CD14-positive monocyte (primary cell): ENCODE measurements around the gene ZNF267. TPM values are rescaled to one million over a fixed set of nuclear protein-coding genes. Genes with fewer than 3 reads are reported as not detected.
"Not testable (repeated sequence)": the region's sequence is repeated elsewhere in the genome, so short reads cannot be mapped to it uniquely, and the experiment has no call there.

Experiments used
- DNase-seq, 3 donors: peaks; one replicate each; pipeline ENCODE4 v3.0.0-alpha.2; 2011 to 2022
- H2AFZ ChIP-seq: 2 replicates; pipeline ENCODE4 v1.6.0; 2012; ENCODE audit warnings: mild to moderate bottlenecking, low read depth, low read length, inconsistent platforms; ENCODE audit not compliant: insufficient read depth, poor library complexity, severe bottlenecking
- H3K27ac ChIP-seq, 2 donors: 1 replicate in 1 of 2; 2 replicates in 1 of 2; pipeline ENCODE4 v1.5.1; 2012 to 2013; ENCODE audit warnings: low read length in 2 of 2, control low read depth in 1 of 2, inconsistent platforms in 1 of 2, low read depth in 1 of 2, mild to moderate bottlenecking in 1 of 2
- H3K27me3 ChIP-seq, 2 donors: one replicate each; pipeline versions ENCODE4 v1.6.0 to v1.6.1; 2011 to 2013; ENCODE audit warnings: low read length in 2 of 2; ENCODE audit not compliant: control insufficient read depth in 2 of 2, insufficient read depth in 2 of 2
- H3K36me3 ChIP-seq, 2 donors: replicated peaks in 1 of 2; 1 replicate in 1 of 2; 2 replicates in 1 of 2; pipeline versions ENCODE4 v1.5.1 to v1.6.1; 2012 to 2013; ENCODE audit warnings: low read length in 2 of 2, control low read depth in 1 of 2, inconsistent platforms in 1 of 2, mild to moderate bottlenecking in 1 of 2; ENCODE audit not compliant: insufficient read depth in 2 of 2, control insufficient read depth in 1 of 2
- H3K4me1 ChIP-seq, 2 donors: 1 replicate in 1 of 2; 2 replicates in 1 of 2; pipeline versions ENCODE4 v1.5.1 to v1.6.1; 2012 to 2013; ENCODE audit warnings: low read length in 2 of 2, control low read depth in 1 of 2, inconsistent platforms in 1 of 2, mild to moderate bottlenecking in 1 of 2, moderate library complexity in 1 of 2; ENCODE audit not compliant: insufficient read depth in 2 of 2, control insufficient read depth in 1 of 2
- H3K4me2 ChIP-seq: replicated peaks from 2 replicates; pipeline ENCODE3; 2012; ENCODE audit warnings: low read length, moderate library complexity, mild to moderate bottlenecking; ENCODE audit not compliant: poor library complexity, severe bottlenecking; ENCODE audit errors: extremely low read depth
- H3K4me3 ChIP-seq, 3 experiments: fragments of 200-600 bp in 1 of 3; sonication (generic) in 1 of 3; replicated peaks in 1 of 3; 1 replicate in 2 of 3; 2 replicates in 1 of 3; pipeline ENCODE4 v1.5.1; 2011 to 2013; ENCODE audit warnings: low read length in 3 of 3, mild to moderate bottlenecking in 3 of 3, control low read depth in 2 of 3, low read depth in 2 of 3, inconsistent platforms in 1 of 3, moderate library complexity in 1 of 3
- H3K79me2 ChIP-seq: 2 replicates; pipeline ENCODE4 v1.6.0; 2012; ENCODE audit warnings: mild to moderate bottlenecking, control low read depth, inconsistent platforms, low read length, moderate library complexity; ENCODE audit not compliant: insufficient read depth
- H3K9ac ChIP-seq: 2 replicates; pipeline ENCODE4 v1.6.0; 2017; ENCODE audit warnings: low read length, mild to moderate bottlenecking; ENCODE audit not compliant: insufficient read depth, poor library complexity, severe bottlenecking
- H3K9me3 ChIP-seq, 2 donors: replicated peaks in 1 of 2; 1 replicate in 1 of 2; 2 replicates in 1 of 2; pipeline versions ENCODE4 v1.5.1 to v1.6.1; 2012 to 2013; ENCODE audit warnings: low read length in 2 of 2, control low read depth in 1 of 2; ENCODE audit not compliant: control insufficient read depth in 1 of 2, insufficient read depth in 1 of 2
- H4K20me1 ChIP-seq: 2 replicates; pipeline ENCODE4 v1.6.0; 2012; ENCODE audit warnings: mild to moderate bottlenecking, low read length, control low read depth, moderate library complexity; ENCODE audit not compliant: insufficient read depth
- H3K27ac Mint-ChIP-seq, 7 donors: one replicate each; pipeline ENCODE4 v1.8.0; 2020; ENCODE audit warnings: mild to moderate bottlenecking in 7 of 7, mixed read lengths in 7 of 7, moderate library complexity in 6 of 7, inconsistent platforms in 2 of 7
- H3K27me3 Mint-ChIP-seq, 3 donors: one replicate each; pipeline ENCODE4 v1.8.0; 2021 to 2022; ENCODE audit warnings: low read depth in 3 of 3, mild to moderate bottlenecking in 3 of 3, mixed read lengths in 3 of 3, moderate library complexity in 3 of 3, inconsistent platforms in 1 of 3
- H3K36me3 Mint-ChIP-seq, 2 donors: one replicate each; pipeline ENCODE4 v1.8.0; 2020; ENCODE audit warnings: mixed read lengths in 2 of 2, inconsistent platforms in 1 of 2, mild to moderate bottlenecking in 1 of 2
- H3K4me1 Mint-ChIP-seq: one replicate; pipeline ENCODE4 v1.8.0; 2020; ENCODE audit warnings: mild to moderate bottlenecking, mixed read lengths
- H3K4me3 Mint-ChIP-seq, 2 donors: one replicate each; pipeline ENCODE4 v1.8.0; 2020; ENCODE audit warnings: mild to moderate bottlenecking in 2 of 2, mixed read lengths in 2 of 2, moderate library complexity in 1 of 2
- H3K9me3 Mint-ChIP-seq, 7 donors: one replicate each; pipeline ENCODE4 v1.8.0; 2020 to 2022; ENCODE audit warnings: mixed read lengths in 7 of 7, mild to moderate bottlenecking in 6 of 7, moderate library complexity in 6 of 7, inconsistent platforms in 2 of 7
- CTCF ChIP-seq: fragments of 200-600 bp; IDR thresholded peaks from one replicate; pipeline ENCODE4 v1.8.0; 2022; ENCODE audit warnings: antibody characterized with exemption, mild to moderate bottlenecking
- WGBS: methylation state at CpG from one replicate; pipeline ENCODE4 v1.1.5; 2013; ENCODE audit warnings: missing lambda C conversion rate; ENCODE audit not compliant: insufficient coverage; 5-methylcytosine and 5-hydroxymethylcytosine counted together
- intact Hi-C, 2 donors: fragments of 100-400 bp; cut with micrococcal nuclease; formaldehyde crosslinking; loops; one replicate each; pipeline versions ENCODE4 v1.15.0 to v1.15.1; 2023
- polyA plus RNA-seq, 3 donors: library from polyadenylated mRNA; depleted of rRNA in 1 of 3; unstranded in 2 of 3; stranded (reverse) in 1 of 3; fragments of 300-500 nt in 2 of 3; fragments of >200 nt in 1 of 3; fragmentation: Illumina TruSeq in 2 of 3; gene quantifications; 1 replicate in 2 of 3; 2 replicates in 1 of 3; pipeline ENCODE4 v1.2.3, GENCODE V29; 2012 to 2021

Gene ZNF267
- polyA plus RNA-seq, 3 donors: 13.5 to 23.8 (median 18.0) TPM

GRCh38 chr16:31899505-31899904, 25.9 kb downstream of the ZNF267 start:
- Mint-ChIP-seq H3K4me1 (no peaks in the 10 kb centered on the region), H3K36me3 (peaks cover 70 to 85% of the 10 kb centered on the region in 2 donors), H3K4me3 (no peak overlapping the region), H3K27me3 (peaks cover 0 to 2% (median 0%) of the 10 kb centered on the region in 3 donors), H3K9me3 (peaks cover 47 to 77% (median 66%) of the 10 kb centered on the region in 7 donors), H3K27ac (peak overlapping the region in 3 of 7 donors; percentile 16 to 64 (median 47))
- no peak overlapping the region for H3K9ac ChIP-seq
- TF ChIP-seq CTCF: no peak
- H3K27me3 ChIP-seq: no peaks in the 10 kb centered on the region
- H3K9me3 ChIP-seq: peaks cover 16 to 60% of the 10 kb centered on the region in 2 donors
- DNase-seq: no peak
- peaks cover 24% of the 10 kb centered on the region for H4K20me1 ChIP-seq
- peaks cover 74% of the 10 kb centered on the region for H3K79me2 ChIP-seq
- no peaks in the 10 kb centered on the region for H3K4me1 ChIP-seq
- no peak overlapping the region for H3K4me2 ChIP-seq
- intact Hi-C loops: no loop called here
- peaks cover 45 to 58% of the 10 kb centered on the region in 2 donors for H3K36me3 ChIP-seq
- no peak overlapping the region for H3K27ac ChIP-seq
- no peak overlapping the region for H3K4me3 ChIP-seq
- no peak overlapping the region for H2AFZ ChIP-seq
- WGBS: no CpG with 5 or more reads among the region's 2 CpGs

GRCh38 chr16:31904571-31904970, 31.0 kb downstream of the ZNF267 start:
- peaks cover 33 to 56% of the 10 kb centered on the region in 2 donors for H3K9me3 ChIP-seq

More at GRCh38 chr16:31904571-31904970, 31.0 kb downstream of the ZNF267 start:
- H3K4me3 ChIP-seq, H3K4me2 ChIP-seq, H3K4me1 ChIP-seq, H3K9ac ChIP-seq, H3K4me3 Mint-ChIP-seq, H2AFZ ChIP-seq, DNase-seq, H3K27ac ChIP-seq, H3K27me3 Mint-ChIP-seq, intact Hi-C loops, H3K4me1 Mint-ChIP-seq, H3K27me3 ChIP-seq: not testable (repeated sequence)
- Mint-ChIP-seq H3K36me3 (peaks cover 64 to 83% of the 10 kb centered on the region in 2 donors), H3K9me3 (peaks cover 58 to 77% (median 74%) of the 10 kb centered on the region in 7 donors), H3K27ac (peak overlapping the region in 1 of 7 donors; percentile 58)
- Histone ChIP-seq H4K20me1 (peaks cover 14% of the 10 kb centered on the region), H3K79me2 (peaks cover 68% of the 10 kb centered on the region), H3K36me3 (peaks cover 16 to 50% of the 10 kb centered on the region in 2 donors)
- no CpG with 5 or more reads among the region's 3 CpGs for WGBS
